Measurements from ENCODE around the gene CDHR5.
"Not testable (repeated sequence)": the region's sequence is repeated elsewhere in the genome, so short reads cannot be mapped to it uniquely, and the experiment has no call there.

Gene CDHR5

DNA sequence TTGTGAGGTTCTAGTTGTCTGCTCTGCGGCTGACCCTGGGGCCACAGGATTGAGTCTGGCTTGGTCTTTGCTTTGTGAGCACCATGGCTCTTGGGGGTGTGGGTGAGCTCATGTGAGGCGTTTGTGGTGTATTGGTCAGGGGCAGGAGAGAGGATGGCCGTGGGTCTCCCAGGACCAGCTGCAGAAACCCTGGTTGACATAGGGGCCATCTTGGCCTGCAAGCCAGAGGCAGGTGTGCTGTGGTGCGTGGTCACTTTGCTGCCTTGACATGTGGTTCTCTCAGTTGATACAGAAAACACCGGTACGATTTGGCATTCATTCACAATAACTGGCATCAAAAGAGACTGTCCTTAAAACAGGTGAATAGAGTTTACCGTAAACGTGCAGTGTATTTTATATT, 37.2 kb downstream of the CDHR5 start:
- DNase-seq = no peak

DNA sequence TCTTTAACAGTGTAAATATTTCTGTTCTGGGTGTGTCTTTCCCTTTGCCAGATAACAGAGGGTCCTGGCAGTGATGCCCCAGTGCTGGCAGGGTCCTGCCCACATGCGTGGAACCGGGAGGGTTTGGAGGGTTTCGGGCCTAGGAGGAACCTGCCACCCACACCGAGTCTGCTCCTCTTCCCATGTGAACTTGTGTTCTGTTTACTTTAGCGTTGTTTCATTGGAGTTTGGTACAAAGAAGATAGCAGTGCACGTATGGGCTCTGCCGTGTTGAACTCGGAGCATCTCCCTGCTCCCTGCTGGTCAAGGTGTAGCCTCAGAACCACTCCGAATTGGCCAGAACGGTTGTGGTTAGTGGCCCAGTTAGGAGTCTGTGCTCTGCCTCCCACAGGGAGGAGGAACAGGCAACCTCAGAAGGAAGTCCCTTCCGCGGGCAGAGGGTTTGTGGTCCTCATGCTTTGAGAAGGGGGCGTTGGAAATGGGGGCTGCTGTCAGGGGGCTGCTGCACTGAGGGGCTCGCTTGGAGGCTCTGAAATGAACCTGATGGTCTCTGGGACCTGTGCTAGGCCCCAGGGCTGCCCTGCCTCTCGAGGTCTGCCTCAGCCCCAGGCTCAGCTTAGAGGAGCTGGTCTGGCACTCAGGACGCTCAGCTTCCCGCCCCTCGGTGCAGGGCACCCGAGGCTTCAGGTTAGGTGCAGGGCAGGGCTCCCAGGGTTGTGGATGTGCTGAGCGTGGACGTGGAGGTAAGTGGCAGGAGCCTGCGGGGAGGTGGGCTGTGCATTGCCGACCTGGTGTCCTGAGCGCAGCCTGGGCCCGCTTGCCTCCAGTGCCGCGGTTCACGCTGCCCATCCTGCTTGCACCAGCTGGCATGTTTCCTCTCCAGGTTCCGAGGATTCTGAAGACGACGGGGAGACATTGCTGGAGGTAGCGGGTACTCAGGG, 38.1 kb downstream of the CDHR5 start:
- no peak for DNase-seq

DNA sequence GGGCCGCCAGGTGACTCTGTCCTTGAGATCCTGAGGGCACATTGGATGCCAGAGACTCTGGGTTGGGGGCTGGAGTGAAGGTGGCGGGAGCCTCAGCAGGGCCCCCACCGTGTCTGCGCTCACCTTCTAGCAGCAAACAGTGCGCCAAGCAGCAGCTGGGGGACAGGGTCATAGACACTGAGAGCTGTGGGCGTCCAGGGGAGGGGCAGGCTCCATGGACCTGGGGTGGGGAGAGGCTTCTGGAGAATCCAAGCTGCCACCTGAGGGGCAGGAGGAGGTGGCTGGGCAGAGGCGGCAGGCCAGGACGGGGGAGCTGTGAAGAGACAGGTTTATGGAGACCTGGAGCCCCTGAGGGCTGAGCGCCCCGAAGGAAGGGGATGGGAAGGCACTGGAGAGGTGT, 40.5 kb downstream of the CDHR5 start:
- DNase-seq = no peak

DNA sequence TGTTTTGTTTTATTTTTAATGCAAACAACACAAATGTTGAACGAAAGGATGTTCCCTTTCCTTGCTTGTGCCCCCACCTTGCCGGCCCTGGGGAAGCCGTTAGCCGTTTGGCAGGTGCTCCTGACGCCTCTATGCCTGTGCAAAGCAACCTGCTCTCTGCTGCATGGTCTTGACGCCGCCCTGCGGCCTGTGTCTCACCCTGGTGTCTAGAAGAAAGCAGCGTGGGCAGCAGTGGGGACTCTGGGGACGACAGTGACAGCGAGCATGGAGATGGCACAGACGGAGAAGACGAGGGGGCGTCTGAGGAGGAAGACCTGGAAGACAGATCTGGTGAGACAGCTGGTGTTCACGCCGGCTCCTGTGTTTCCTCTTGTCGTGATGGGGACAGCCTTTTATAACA, 43.0 kb downstream of the CDHR5 start:
- DNase-seq = no peak

DNA sequence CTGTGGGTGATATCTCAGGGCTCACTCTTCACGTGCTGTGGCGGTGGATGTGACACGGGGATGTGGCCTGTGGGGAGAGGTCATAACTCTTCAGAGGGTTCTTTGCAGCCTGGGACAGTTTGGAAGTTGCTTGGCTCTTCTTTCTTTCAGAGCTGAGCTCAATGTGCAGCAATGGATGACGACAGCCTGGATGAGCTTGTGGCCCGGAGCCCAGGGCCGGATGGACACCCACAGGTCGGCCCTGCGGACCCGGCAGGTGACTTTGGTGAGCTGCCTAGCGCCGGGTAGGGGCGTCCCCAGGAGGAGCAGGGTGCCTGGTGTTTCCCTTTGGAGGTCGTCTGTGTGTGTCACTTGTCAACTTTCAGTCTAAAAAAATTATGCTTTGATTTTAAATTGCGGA, 43.4 kb downstream of the CDHR5 start:
- DNase-seq = no peak

DNA sequence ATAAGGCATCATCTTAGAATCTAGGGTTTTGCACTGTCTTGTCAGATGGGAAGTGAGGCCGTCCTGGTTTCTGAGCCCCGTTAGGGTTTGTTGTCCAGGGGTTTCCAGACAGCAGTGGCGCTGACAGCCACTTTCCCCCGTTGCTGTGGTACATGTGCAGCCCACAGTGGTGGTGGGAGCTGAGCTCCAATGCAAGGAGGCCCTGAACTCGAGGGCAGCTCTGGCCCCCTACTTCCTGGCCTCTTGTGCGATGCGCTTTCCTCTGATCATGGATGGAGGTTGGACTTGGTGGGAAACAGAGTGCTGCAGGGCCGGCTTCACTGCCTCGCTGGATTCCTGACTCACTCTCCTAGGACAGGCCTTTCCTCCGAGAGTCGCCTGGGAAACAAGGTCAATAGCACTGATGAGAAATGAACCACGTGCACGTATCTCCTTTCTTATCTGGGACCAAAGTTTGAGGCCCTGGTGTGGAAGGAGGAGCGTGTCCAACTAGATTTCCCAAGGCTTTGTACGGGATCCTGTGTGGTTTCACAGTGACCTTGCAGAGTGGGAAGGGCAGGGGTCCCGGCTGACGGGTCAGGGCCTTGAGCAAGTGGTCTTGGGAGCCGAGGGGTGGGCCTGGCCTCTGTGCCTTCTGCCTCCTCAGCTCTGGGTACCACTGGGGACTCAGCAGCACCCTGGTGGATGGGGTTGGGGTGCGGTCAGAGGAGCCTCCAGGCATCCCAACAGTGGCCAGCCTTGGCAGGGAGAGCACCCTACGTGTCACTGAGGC, 44.7 kb downstream of the CDHR5 start:
- no peak for DNase-seq

DNA sequence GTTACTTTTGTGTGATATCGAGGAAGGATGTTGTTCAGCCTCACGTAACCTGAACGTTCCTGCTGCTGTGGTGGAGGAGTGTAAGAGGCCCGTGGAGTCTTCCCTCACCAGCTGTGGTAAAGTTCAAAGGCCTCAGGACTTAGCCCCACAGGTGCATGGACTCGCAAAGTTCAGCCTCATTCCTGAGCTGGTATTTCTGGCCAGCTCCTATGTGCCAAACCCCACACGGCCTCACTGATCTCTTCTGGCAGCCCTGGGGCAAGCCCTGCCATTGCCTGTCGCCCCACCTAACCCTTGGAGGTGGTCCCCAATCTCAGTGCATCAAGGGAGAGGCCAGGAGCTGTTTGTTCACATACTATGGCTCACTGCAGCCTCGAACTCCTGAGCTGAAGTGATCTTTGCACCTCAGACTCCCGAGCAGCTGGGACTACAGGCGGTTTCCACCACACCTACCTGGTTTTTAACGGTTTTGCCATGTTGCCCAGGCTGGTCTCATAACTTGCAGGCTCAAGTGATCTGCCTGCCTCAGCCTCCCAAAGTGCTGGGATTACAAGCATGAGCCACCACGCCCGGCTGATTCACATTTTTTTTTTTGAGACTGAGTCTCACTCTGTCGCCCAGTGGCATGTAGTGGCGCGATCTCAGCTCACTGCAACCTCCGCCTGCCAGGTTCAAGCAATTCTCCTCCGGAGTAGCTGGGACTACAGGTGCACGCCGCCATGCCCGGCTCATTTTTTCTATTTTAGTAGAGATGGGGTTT, 46.3 kb downstream of the CDHR5 start:
- no peak for DNase-seq

DNA sequence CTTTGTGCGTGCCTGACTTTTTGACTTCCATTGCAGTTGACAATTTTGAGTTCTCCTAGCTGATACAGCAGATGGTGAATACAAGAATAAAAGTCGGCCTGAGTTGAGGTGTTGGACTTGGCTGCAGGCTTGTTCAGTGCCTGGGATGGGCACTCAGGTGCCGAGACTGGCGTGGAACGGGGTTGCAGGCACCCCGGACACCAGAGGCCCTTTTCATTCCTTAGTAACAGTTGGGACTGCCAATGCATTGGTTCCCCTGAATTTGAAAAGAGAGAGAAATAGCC, 47.2 kb downstream of the CDHR5 start:
- no peak for DNase-seq

DNA sequence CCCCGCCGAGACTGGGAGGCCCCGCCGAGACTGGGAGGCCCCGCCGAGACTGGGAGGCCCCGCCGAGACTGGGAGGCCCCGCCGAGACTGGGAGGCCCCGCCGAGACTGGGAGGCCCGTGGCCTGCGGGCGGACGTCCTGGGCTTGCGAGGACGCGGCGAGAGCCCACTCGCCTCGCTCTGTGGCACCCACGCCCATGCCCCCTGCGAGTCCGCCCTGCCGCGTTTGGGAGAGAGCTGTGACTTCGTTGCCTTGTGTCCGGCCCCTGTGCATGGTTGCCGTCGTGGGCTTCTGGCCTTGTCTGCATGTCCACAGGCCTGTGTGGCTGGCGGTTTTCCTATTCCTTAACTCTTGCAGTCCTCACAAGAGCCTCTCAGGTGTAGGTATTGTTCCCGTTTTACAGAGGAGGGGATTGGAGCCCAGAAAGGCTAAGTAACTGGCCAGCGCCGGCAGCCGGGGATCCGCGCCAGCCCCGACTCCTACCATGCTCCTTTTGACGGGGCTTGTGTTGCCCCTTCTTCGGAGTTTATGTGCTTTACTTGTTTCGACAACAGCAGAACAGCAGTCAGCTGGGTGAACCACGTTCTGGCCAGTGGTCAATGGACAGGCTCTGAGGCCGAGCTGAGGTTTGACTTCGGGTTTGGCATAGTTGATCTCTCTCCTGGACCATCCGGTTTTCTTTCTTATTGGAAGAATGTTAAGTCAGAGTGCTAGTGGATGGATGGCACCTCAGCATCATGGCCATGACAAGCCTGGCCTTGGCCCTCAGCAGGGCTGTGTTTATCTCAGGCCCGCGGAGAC, 47.7 kb downstream of the CDHR5 start:
- DNase-seq = no peak

DNA sequence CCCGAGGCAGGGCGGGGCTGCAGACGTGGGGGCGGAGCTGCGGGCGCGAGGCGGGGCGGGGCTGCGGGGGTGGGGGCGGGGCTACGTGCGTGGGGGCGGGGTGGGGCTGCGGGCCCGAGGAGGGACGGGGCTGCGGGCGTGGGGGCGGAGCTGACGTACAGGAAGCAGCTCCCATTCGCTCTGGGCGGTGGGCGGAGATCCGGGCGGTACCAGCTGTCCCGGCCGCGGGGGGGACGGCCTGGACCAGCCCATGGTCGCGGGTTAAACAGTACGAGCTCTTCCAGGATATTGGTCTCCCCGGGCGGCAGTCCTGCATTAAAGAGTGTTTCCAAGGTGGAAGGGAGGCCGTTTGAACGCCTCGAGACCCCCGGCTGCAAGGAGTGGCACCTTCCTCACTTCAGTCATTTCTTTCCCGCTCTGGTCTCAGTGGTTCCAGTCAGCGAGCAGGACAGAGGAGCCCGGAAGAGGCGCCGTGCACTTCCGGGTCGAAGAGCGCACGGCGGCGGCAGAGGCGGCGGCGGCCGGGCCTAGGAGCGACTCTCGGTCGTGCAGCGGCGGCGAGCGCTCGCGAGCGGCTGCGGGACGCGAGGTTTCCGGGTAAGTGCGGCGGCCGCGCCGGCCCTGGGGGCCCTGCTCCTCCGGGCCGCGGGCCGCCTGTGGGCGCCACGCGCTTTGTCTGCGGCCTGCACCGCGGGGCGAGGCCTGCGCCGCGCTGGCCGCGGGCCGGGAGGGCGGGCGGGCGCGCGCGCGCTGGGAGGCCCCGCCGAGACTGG, 48.6 kb downstream of the CDHR5 start, which contains the start of gene PHRF1:
Gene PHRF1 (plus strand): TSS at position 475 of the 773 bp plus-strand sequence. CDS start 5,043 bp downstream, outside the sequence.
- DNase-seq = peak; percentile 99

DNA sequence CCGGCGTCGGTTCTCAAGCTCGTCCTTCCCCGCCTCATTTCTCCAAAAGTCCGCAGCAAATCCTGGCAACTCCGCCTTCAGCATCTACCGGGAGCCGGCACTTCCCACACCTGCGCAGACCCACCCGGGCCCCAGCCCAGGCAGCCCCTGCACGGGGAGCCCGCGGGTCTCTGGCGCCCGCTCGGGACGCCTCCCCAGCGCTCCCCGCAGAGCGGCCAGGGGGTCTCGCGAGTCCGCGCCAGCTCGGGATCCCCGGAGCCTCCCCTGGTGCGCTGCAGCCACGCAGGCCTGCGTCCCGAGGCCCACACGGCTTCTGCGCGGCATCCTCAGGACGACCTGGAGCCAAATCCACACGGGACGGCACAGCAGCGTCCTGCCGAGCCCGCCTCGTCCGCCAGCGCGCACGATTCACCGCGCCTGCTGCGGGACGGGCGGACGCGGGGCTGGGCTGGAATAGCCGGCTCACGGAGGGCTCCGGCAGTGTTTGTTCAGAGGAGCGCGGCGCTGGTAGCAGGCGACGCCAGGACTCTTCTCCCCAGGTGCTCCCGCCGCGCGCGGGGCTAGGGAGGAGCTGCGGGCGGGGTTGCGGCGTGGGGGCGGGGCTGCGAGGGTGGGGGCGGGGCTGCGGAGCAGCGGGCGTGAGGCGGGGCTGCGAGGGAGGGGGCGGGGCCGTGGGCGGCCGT, 49.3 kb downstream of the CDHR5 start:
- DNase-seq = peak; percentile 88

DNA sequence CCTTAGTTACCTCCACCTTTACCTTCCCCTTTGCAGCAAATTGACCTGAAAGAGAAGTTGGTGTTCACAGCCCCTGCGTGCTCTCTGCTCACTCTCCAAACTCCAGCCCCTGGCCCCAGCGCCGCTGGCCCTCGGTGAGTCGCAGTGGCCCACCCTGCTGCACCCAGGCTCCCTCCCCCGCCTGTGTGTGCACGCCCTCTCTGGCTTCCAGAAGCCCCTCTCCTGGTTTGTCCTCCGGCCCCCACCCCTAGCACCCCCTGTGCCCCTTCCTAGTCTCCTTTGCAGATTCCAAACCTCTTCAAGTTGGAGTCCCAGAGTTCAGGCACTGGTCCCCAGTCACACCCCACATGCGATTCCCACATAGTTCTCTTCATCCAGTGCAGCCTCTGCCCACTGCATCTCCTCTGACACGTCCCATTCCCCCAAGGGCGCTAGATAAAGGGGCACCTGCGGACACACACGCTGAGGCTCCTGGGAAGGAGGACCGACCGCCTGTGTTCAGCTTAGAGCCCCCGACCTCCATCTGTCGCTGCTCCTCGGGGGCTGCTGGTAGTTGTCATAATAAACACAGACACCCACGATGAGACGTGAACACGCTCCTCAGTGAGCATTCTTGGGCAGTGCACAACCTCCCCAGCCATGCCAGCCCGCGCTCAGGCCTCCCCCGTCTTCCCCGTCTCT, 50.0 kb downstream of the CDHR5 start:
- DNase-seq = no peak

DNA sequence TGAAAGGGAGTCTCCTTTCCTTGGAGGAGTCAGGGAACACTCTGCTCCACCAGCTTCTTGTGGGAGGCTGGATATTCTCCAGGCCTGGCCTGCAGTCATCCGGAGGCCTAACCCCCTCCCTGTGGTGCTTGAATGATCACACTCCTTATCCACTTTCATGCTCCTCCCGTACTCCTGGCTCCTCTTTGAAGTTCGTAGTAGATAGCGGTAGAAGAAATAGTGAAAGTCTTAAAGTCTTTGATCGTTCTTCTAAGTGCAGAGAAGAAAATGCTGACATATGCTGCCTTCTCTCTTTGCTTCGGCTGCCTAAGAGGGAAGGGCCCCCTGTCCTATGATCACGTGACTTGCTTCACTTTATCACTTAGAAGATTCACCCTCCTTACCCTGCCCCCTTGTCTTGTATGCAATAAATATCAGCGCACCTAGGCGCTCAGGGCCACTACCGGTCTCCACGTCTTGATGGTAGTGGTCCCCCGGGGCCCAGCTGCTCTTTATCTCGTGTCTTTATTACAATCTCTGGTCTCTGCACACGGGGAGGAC, 50.7 kb downstream of the CDHR5 start:
- DNase-seq = not testable (repeated sequence)

DNA sequence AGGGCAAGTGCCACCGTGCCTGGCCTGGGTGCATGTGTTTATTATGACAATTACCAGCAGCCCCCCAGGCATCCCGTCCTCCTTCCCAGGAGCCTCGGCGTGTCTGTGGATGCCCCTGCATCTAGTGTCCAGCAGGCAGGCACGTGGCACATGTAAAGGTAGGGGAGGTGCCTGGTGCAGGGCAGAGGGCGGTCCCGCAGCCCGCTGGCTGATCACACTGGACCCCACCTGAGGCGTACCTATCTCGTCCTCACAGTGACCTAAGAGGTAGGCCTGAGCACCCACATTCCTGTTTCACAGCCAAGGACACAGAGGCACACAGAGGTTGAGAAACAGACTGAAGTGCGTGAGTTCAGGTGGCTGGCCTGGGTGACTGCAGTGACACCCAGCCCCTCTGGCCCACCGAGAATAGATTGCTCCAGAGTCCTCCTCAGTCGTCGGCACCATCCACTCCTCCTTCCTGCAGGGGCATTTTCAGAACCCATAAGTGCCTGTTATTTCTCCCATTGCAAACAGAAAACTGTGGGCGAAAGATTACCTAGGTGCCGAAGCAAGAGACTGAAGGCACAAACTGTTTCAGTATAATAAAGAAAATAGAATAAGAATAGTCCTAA, 51.5 kb downstream of the CDHR5 start:
- DNase-seq = no peak

DNA sequence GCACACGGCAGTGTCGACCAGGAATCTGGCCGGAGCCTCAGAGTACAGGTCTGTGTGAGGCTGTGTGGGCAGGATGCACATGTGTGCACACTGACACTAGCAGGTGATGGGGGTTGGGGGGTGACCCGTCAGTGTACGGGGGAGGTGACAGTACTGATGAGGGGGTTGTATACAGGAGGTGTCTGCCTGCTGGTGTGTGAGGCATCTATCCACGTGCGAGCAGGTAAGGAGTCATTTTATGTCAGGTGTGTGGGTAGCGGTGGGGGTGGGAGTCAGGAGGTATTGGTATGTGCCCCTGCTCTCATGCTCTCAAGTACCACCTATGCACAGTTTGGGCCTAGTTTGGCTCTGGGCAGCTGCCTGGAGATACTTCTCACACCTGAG, 53.0 kb downstream of the CDHR5 start:
- no peak for DNase-seq

DNA sequence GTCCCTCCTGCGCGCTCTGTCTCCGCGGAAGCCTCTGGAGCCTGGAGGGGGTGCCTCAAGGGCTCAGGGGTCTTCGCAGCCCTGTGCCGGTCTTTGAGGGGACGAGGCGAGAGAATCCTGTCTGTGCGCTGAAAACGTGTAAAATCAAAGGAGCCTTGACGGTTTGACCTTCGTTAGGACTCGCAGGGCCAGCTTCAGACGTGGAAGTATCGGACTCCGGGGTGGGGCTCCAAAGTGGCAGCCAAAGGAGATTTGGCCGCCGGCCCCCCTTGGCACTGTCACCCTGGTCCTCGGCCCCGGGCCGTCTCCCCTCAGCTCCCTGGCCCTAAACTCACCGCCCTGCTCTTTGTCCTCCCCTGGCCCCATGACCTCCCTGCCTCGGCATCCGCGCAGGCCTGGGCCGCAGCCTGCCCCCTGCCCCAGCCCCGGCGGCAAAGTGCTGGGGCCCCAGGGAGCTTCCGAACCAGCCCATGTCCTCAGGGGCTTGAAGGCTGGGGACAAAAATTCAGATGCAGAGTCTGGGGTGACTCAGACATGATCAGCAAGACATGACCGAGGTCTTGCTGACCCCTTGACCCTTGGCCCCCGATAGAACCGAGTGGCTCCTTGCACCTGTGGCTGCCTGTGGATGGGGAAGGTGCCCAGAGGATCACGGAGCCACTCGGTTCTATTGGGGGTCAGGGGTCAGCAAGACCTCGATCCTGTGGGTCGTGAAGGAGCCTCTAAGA, 55.4 kb downstream of the CDHR5 start:
- peak; percentile 62 for DNase-seq

DNA sequence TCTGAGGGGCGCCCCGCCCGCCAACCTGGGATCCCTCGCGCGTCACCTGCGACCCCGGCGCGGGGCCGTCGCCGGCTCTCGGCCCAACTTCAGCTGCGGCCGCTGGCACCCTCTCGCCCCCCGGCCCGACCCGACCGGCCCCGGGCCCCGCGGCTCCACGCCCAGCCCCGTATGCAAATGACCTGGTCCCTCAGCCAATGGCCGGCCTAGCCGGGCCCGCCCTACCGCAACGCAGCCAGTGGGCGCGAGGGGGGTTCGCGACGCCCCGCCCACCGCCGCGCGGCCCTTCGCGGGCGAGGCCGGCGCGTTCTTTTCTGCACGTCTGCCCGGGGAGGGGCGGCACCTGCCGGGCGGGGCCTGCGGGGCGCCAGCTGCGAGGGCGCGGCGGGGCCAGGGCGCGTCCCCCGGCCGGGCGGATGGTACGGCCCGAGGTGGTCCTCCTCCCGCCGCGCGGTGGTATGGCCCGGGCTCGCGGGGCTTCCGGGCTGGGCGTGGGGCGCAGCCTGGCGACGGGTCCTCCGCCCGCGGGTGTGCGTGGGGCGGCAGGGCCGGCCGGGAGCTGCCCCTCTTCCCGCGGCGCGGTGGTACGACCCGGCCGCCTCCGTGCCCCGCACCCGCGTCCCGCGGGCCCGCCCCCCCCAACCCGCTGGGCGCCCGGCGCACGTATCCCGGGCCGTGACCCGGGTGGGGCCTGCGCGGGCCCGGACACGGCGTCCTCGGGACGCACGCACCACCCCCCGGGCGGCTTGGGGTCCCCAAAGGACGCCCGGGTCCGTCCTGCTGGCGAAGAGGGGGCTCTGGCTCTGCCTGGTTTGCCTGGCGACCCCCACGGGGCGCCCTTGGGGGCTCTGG, 56.2 kb downstream of the CDHR5 start:
- peak; percentile 80 for DNase-seq
